GM12878 (cell line): ENCODE results near the gene CCT6A. TPM values are rescaled to one million over a fixed set of nuclear protein-coding genes. Genes with fewer than 3 reads are reported as not detected.
"Not testable (repeated sequence)": the region's sequence is repeated elsewhere in the genome, so short reads cannot be mapped to it uniquely, and the experiment has no call there.

ENCODE experiments used
- ATAC-seq: fragments of 200-7000 bp; cut with Tn5 transposase; 3 replicates; pipeline ENCODE4 v1.9.1; 2020; ENCODE audit warnings: mild to moderate bottlenecking, moderate library complexity
- BruUV-seq: library from RNA; stranded (reverse); fragments of 400-500 nt; replicated peaks from 2 replicates; lab custom pipeline; 2021; lab: Mats Ljungman, UMichigan
- CTCF ChIA-PET: fragments of 300-600 bp; sonication (Branson Sonifier 250); formaldehyde crosslinking; extraction: SDS; loops from one replicate; lab custom pipeline; 2021; ENCODE audit warnings: inconsistent platforms; lab: Yijun Ruan, JAX
- POLR2A ChIA-PET: fragments of 350-600 bp; formaldehyde crosslinking; extraction: SDS; loops from one replicate; lab custom pipeline; 2021; ENCODE audit warnings: inconsistent platforms; lab: Charles Lee
- RAD21 ChIA-PET: fragments of 300-600 bp; sonication (Branson Sonifier 250); formaldehyde crosslinking; loops from one replicate; lab custom pipeline; 2023; ENCODE audit warnings: antibody characterized with exemption; ENCODE audit not compliant: unreplicated experiment; lab: Charles Lee
- SMC1A ChIA-PET: fragments of 300-600 bp; sonication (Branson Sonifier 250); formaldehyde crosslinking; loops from one replicate; lab custom pipeline; 2023; ENCODE audit not compliant: unreplicated experiment, uncharacterized antibody; lab: Charles Lee
- DNase-seq: peaks from one replicate; pipeline ENCODE4 v3.0.0-alpha.2; 2011; ENCODE audit warnings: low read depth, low spot score
- FAIRE-seq: peaks from 3 replicates; lab custom pipeline; 2011; peaks lifted over from hg19 to GRCh38; lab: Jason Lieb, UNC
- H2AFZ ChIP-seq: 2 replicates; pipeline ENCODE4 v1.6.0; 2011; ENCODE audit warnings: low read depth, low read length, control low read depth; ENCODE audit not compliant: control insufficient read depth
- H3K27ac ChIP-seq: 2 replicates; pipeline ENCODE4 v1.5.1; 2011; ENCODE audit warnings: control low read depth; ENCODE audit not compliant: control insufficient read depth, insufficient read depth
- H3K27me3 ChIP-seq, 2 experiments: replicated peaks in 1 of 2; 2 replicates each; pipeline versions ENCODE4 v1.6.0 to v1.6.1; 2011; ENCODE audit warnings: low read length in 1 of 2; ENCODE audit not compliant: control insufficient read depth in 2 of 2, insufficient read depth in 2 of 2
- H3K36me3 ChIP-seq, 2 experiments: 2 replicates each; pipeline ENCODE4 v1.5.1; 2011; ENCODE audit warnings: low read length in 1 of 2; ENCODE audit not compliant: control insufficient read depth in 2 of 2, insufficient read depth in 2 of 2
- H3K4me1 ChIP-seq: 2 replicates; pipeline ENCODE4 v1.6.1; 2011; ENCODE audit warnings: mild to moderate bottlenecking, low read length, moderate library complexity, mixed read lengths; ENCODE audit not compliant: control insufficient read depth, insufficient read depth
- H3K4me2 ChIP-seq: 2 replicates; pipeline ENCODE4 v1.6.0; 2011; ENCODE audit warnings: control low read depth; ENCODE audit not compliant: control insufficient read depth, insufficient read depth
- H3K4me3 ChIP-seq: fragments of 200-600 bp; sonication (generic); 2 replicates; pipeline ENCODE4 v1.5.1; 2016
- H3K79me2 ChIP-seq: 2 replicates; pipeline ENCODE4 v1.6.0; 2011; ENCODE audit warnings: low read length; ENCODE audit not compliant: control insufficient read depth, insufficient read depth
- H3K9ac ChIP-seq: 2 replicates; pipeline ENCODE4 v1.8.0; 2011; ENCODE audit warnings: low read length, control low read depth, mixed read lengths; ENCODE audit not compliant: control insufficient read depth, insufficient read depth
- H3K9me3 ChIP-seq: replicated peaks from 3 replicates; pipeline ENCODE4 v1.5.1; 2011; ENCODE audit warnings: mild to moderate bottlenecking, low read length; ENCODE audit not compliant: control insufficient read depth, insufficient read depth
- H4K20me1 ChIP-seq: 2 replicates; pipeline ENCODE4 v1.6.0; 2011; ENCODE audit not compliant: control insufficient read depth, insufficient read depth
- ATF2 ChIP-seq: IDR thresholded peaks from 2 replicates; pipeline ENCODE4 v1.6.1; 2012; ENCODE audit warnings: low read length, inconsistent platforms
- ATF7 ChIP-seq: fragments of 450-650 bp; IDR thresholded peaks from 2 replicates; pipeline ENCODE4 v1.6.1; 2016; ENCODE audit warnings: low read depth, mild to moderate bottlenecking
- DPF2 ChIP-seq: fragments of 450-650 bp; IDR thresholded peaks from 2 replicates; pipeline ENCODE4 v1.6.1; 2017; ENCODE audit warnings: mild to moderate bottlenecking
- FOS ChIP-seq: IDR thresholded peaks from 3 replicates; pipeline ENCODE4 v1.6.1; 2011; ENCODE audit warnings: borderline replicate concordance; ENCODE audit not compliant: insufficient read length; ENCODE audit errors: extremely low read depth
- GABPA ChIP-seq: IDR thresholded peaks from 2 replicates; pipeline ENCODE4 v1.6.1; 2014; ENCODE audit warnings: antibody characterized with exemption, low read depth, mild to moderate bottlenecking, inconsistent platforms
- HCFC1 ChIP-seq: fragments of 150-350 bp; IDR thresholded peaks from 2 replicates; pipeline ENCODE4 v1.6.1; 2014; ENCODE audit warnings: low read length
- HDAC2 ChIP-seq: fragments of 200-600 bp; sonication (generic); IDR thresholded peaks from 2 replicates; pipeline ENCODE4 v1.6.1; 2017
- IKZF1 ChIP-seq: fragments of 450-650 bp; conservative IDR thresholded peaks from 2 replicates; pipeline ENCODE4 v1.6.1; 2017; ENCODE audit warnings: antibody characterized with exemption, mild to moderate bottlenecking
- POLR2A ChIP-seq: IDR thresholded peaks from 2 replicates; pipeline ENCODE4 v1.6.1; 2011; ENCODE audit warnings: low read depth, mild to moderate bottlenecking, low read length
- RELB ChIP-seq: fragments of 450-650 bp; IDR thresholded peaks from 2 replicates; pipeline ENCODE4 v1.6.1; 2017; ENCODE audit warnings: low read depth, mild to moderate bottlenecking, moderate library complexity
- SMC3 ChIP-seq: IDR thresholded peaks from 2 replicates; pipeline ENCODE4 v1.6.1; 2011; ENCODE audit warnings: low read length, improper control_type of control experiment, borderline replicate concordance
- SREBF1 ChIP-seq: IDR thresholded peaks from 2 replicates; pipeline ENCODE4 v1.6.1; 2012; ENCODE audit warnings: mild to moderate bottlenecking, low read length
- ZZZ3 ChIP-seq: IDR thresholded peaks from 2 replicates; pipeline ENCODE4 v1.6.1; 2011; ENCODE audit warnings: low read depth; ENCODE audit not compliant: control insufficient read depth, insufficient read length
- WGBS: methylation state at CpG from one replicate; pipeline ENCODE4 v1.1.6; 2016; ENCODE audit warnings: low lambda C conversion rate; ENCODE audit not compliant: insufficient replicate concordance, insufficient coverage; ENCODE audit errors: missing lambda C conversion rate; 5-methylcytosine and 5-hydroxymethylcytosine counted together
- in situ Hi-C: fragments of 300-500 bp; cut with MboI; formaldehyde crosslinking; loops from 9 replicates; pipeline ENCODE4 v1.14.3; 2018; ENCODE audit warnings: mixed read lengths
- intact Hi-C: fragments of 100-400 bp; cut with micrococcal nuclease; formaldehyde crosslinking; loops from one replicate; pipeline ENCODE4 v1.14.2; 2022; ENCODE audit not compliant: unreplicated experiment
- polyA plus RNA-seq, 11 experiments: library from polyadenylated mRNA; depleted of rRNA in 4 of 11; unstranded in 6 of 11; stranded (reverse) in 5 of 11; fragments of >200 nt; fragmentation: Nextera tagmentation in 4 of 11; fragmentation: Illumina TruSeq in 1 of 11; extraction: Ambion mirVana in 4 of 11; extraction: Trizol in 1 of 11; gene quantifications; 1 replicate in 1 of 11; 2 replicates in 10 of 11; pipeline versions ENCODE4 v1.2.1 to v1.2.3, GENCODE V29; 2011 to 2016; ENCODE audit warnings: inconsistent platforms in 2 of 11, missing spikeins in 2 of 11, low read depth in 1 of 11
- total RNA-seq, 4 experiments: library from RNA; depleted of rRNA in 3 of 4; stranded (reverse); fragments of >200 nt in 3 of 4; fragmentation: Illumina TruSeq in 1 of 4; extraction: Trizol in 1 of 4; gene quantifications; 2 replicates each; pipeline versions ENCODE4 v1.2.1 to v1.2.3, GENCODE V29; 2013 to 2021

Gene CCT6A
- total and polyA plus RNA-seq, 10 of the 15 experiments (the other 5 are each of a cell fraction or from before 2014, with no cell fraction given), result 191 to 480 (median 296) TPM

GRCh38 chr7:56047446-56048116, 4.0 kb upstream of the CCT6A start:
- not testable (repeated sequence) for H3K4me2 ChIP-seq

GRCh38 chr7:56048245-56048644, 3.3 kb upstream of the CCT6A start:
- intact Hi-C loops (no loop called here), in situ Hi-C loops (no loop called here)
- BruUV-seq, result no TSS peak
- DNase-seq (no peak), ATAC-seq (no peak), FAIRE-seq (no peak)
- Histone ChIP-seq H3K9ac (no peak overlapping the region), H3K79me2 (peaks cover 35% of the 10 kb centered on the region), H4K20me1 (no peaks in the 10 kb centered on the region; the same call in 1 of the 2 replicates), H3K9me3 (no peaks in the 10 kb centered on the region), H3K4me1 (peaks cover 3% of the 10 kb centered on the region), H3K27me3 (no peaks in the 10 kb centered on the region), H3K4me2 (no peak overlapping the region), H3K27ac (no peak overlapping the region), H2AFZ (no peak overlapping the region), H3K36me3 (peaks cover 0 to 1% of the 10 kb centered on the region in 2 experiments; a peak in 2 of 4 replicates), H3K4me3 (no peak overlapping the region)
- RAD21 ChIA-PET, result no interaction called here
- SMC1A ChIA-PET, result no interaction called here
- CTCF ChIA-PET, result no interaction called here
- 100% methylated on average over 1 of the region's 1 CpG for WGBS
- TF ChIP-seq HDAC2 (no peak), IKZF1 (no peak), GABPA (no peak), ATF7 (no peak), ZZZ3 (no peak), HCFC1 (no peak), SMC3 (no peak), DPF2 (no peak), POLR2A (no peak), FOS (no peak), RELB (no peak), SREBF1 (no peak), ATF2 (no peak)
- POLR2A ChIA-PET, result interaction anchor here (0.6 kb wide), 1 partner anchor 452 kb away, joined by 6 read pairs; no protein-coding TSS in a partner anchor

More at GRCh38 chr7:56047446-56048116, 4.0 kb upstream of the CCT6A start:
- RAD21 ChIA-PET, CTCF ChIA-PET, BruUV-seq, intact Hi-C loops, in situ Hi-C loops, H3K9ac ChIP-seq, DNase-seq, H3K27me3 ChIP-seq, ATAC-seq, H2AFZ ChIP-seq, H3K9me3 ChIP-seq, H4K20me1 ChIP-seq, H3K4me1 ChIP-seq, H3K27ac ChIP-seq, FAIRE-seq, H3K36me3 ChIP-seq, H3K4me3 ChIP-seq: not testable (repeated sequence)
- ChIA-PET POLR2A (interaction anchor here (1.0 kb wide), 1 partner anchor 15 kb away, joined by 7 read pairs; no protein-coding TSS in a partner anchor), SMC1A (interaction anchor here (0.6 to 1.4 kb wide), 2 partner anchors 12 to 19 kb away, joined by 3 to 4 read pairs; no protein-coding TSS in a partner anchor)
- WGBS, result over 99% methylated on average over 11 of the region's 11 CpGs
- H3K79me2 ChIP-seq, result peaks cover 29% of the 10 kb centered on the region
